SK-N-SH (cell line): ENCODE results near the gene TCF7L2. TPM values are rescaled to one million over a fixed set of nuclear protein-coding genes. Genes with fewer than 3 reads are reported as not detected.

Source experiments
- CTCF ChIA-PET: fragments of 300-600, 350-600 bp; formaldehyde crosslinking; extraction: SDS; loops from one replicate; lab custom pipeline; 2021; lab: Yijun Ruan, JAX
- POLR2A ChIA-PET: fragments of 350-600 bp; sonication (Branson Sonifier 250); formaldehyde crosslinking; extraction: SDS; loops from one replicate; lab custom pipeline; 2020; ENCODE audit warnings: antibody characterized with exemption, inconsistent platforms; lab: Yijun Ruan, JAX
- DNase-seq: peaks from one replicate; pipeline ENCODE4 v3.0.0; 2012
- H2AFZ ChIP-seq: fragments of 200-600 bp; sonication (generic); 2 replicates; pipeline ENCODE4 v1.8.1; 2016; ENCODE audit warnings: antibody characterized with exemption, mild to moderate bottlenecking, low read depth
- H3F3A ChIP-seq: fragments of 200-600 bp; sonication (generic); replicated peaks from 2 replicates; pipeline ENCODE3; 2016; ENCODE audit warnings: antibody characterized with exemption, mild to moderate bottlenecking; ENCODE audit not compliant: insufficient read depth
- H3K27ac ChIP-seq, 2 experiments: fragments of 200-500 bp in 1 of 2; fragments of 200-600 bp in 1 of 2; sonication (Bioruptor generic) in 1 of 2; sonication (generic), shearing (Covaris generic) in 1 of 2; 2 replicates each; pipeline versions ENCODE4 v1.5.1 to v1.6.1; 2014 to 2016; ENCODE audit warnings: low read depth in 2 of 2, inconsistent platforms in 1 of 2, low read length in 1 of 2, mild to moderate bottlenecking in 1 of 2, mixed read lengths in 1 of 2
- H3K27me3 ChIP-seq: fragments of 200-600 bp; sonication (generic), shearing (Covaris generic); 2 replicates; pipeline ENCODE4 v1.6.1; 2016; ENCODE audit warnings: mixed run types; ENCODE audit not compliant: insufficient read depth
- H3K36me3 ChIP-seq, 2 experiments: fragments of 200-500 bp in 1 of 2; fragments of 200-600 bp in 1 of 2; sonication (Bioruptor generic) in 1 of 2; sonication (generic) in 1 of 2; replicated peaks in 1 of 2; 2 replicates each; pipeline versions ENCODE3 to v1.5.1; 2014 to 2016; ENCODE audit warnings: low read length in 1 of 2, mild to moderate bottlenecking in 1 of 2; ENCODE audit not compliant: insufficient read depth in 2 of 2, control insufficient read depth in 1 of 2
- H3K4me1 ChIP-seq, 2 experiments: fragments of 200-500 bp in 1 of 2; fragments of 200-600 bp in 1 of 2; sonication (Bioruptor generic) in 1 of 2; sonication (generic), shearing (Covaris generic) in 1 of 2; 2 replicates each; pipeline versions ENCODE4 v1.5.1 to v1.6.1; 2014 to 2016; ENCODE audit warnings: low read depth in 1 of 2, low read length in 1 of 2, mixed run types in 1 of 2; ENCODE audit not compliant: insufficient read depth in 2 of 2, control insufficient read depth in 1 of 2
- H3K4me2 ChIP-seq: fragments of 200-600 bp; sonication (generic), shearing (Covaris generic); 2 replicates; pipeline ENCODE4 v1.6.1; 2017; ENCODE audit warnings: mixed run types
- H3K4me3 ChIP-seq, 2 experiments: fragments of 200-500 bp in 1 of 2; fragments of 200-600 bp in 1 of 2; sonication (Bioruptor generic) in 1 of 2; sonication (generic), shearing (Covaris generic) in 1 of 2; 2 replicates each; pipeline versions ENCODE4 v1.5.1 to v1.8.1; 2014 to 2016; ENCODE audit warnings: low read depth in 2 of 2, inconsistent platforms in 1 of 2, low read length in 1 of 2, mild to moderate bottlenecking in 1 of 2, mixed read lengths in 1 of 2, moderate library complexity in 1 of 2
- H3K79me2 ChIP-seq: fragments of 200-600 bp; sonication (generic); 2 replicates; pipeline ENCODE4 v1.8.1; 2017; ENCODE audit warnings: mild to moderate bottlenecking; ENCODE audit not compliant: insufficient read depth
- H3K9ac ChIP-seq: fragments of 200-600 bp; sonication (generic); 2 replicates; pipeline ENCODE4 v1.6.1; 2017; ENCODE audit warnings: mixed run types
- H3K9me2 ChIP-seq: fragments of 200-600 bp; sonication (generic); 2 replicates; pipeline ENCODE4 v1.6.1; 2017; ENCODE audit warnings: mixed run types
- H3K9me3 ChIP-seq: fragments of 200-600 bp; sonication (generic); 2 replicates; pipeline ENCODE4 v1.6.1; 2017; ENCODE audit warnings: mixed run types, mild to moderate bottlenecking, moderate library complexity
- H4K20me1 ChIP-seq: fragments of 200-600 bp; sonication (generic); 2 replicates; pipeline ENCODE4 v1.6.1; 2017; ENCODE audit warnings: mild to moderate bottlenecking, mixed run types; ENCODE audit not compliant: insufficient read depth
- CHD2 ChIP-seq: fragments of 150-350 bp; IDR thresholded peaks from 2 replicates; pipeline ENCODE4 v1.6.1; 2018; ENCODE audit warnings: low read length; ENCODE audit not compliant: partially characterized antibody
- CTCF ChIP-seq: fragments of 200-600 bp; sonication (generic); IDR thresholded peaks from 2 replicates; pipeline ENCODE4 v1.6.1; 2017; ENCODE audit warnings: antibody characterized with exemption, mild to moderate bottlenecking, moderate library complexity
- EP300 ChIP-seq, 2 experiments: IDR thresholded peaks; 2 replicates each; pipeline versions ENCODE4 v1.4.0 to v1.6.1; 2012; ENCODE audit warnings: borderline replicate concordance in 1 of 2, low read depth in 1 of 2, low read length in 1 of 2
- EZH2phosphoT487 ChIP-seq: fragments of 200-600 bp; sonication (generic); IDR thresholded peaks from 2 replicates; pipeline ENCODE4 v1.6.1; 2017; ENCODE audit warnings: low read depth, mixed run types, mild to moderate bottlenecking, antibody characterized with exemption, moderate library complexity, borderline replicate concordance
- FOSL2 ChIP-seq: IDR thresholded peaks from 2 replicates; pipeline ENCODE4 v1.4.0; 2012; ENCODE audit warnings: low read depth, mild to moderate bottlenecking, moderate library complexity, borderline replicate concordance
- FOXJ3 ChIP-seq: sonication (generic); formaldehyde crosslinking; IDR thresholded peaks from 2 replicates; pipeline ENCODE4 v1.5.1; 2020; ENCODE audit warnings: mild to moderate bottlenecking, missing genetic modification reagents
- GATA2 ChIP-seq: sonication (generic); formaldehyde crosslinking; IDR thresholded peaks from 2 replicates; pipeline ENCODE4 v1.5.0; 2020; ENCODE audit warnings: mild to moderate bottlenecking, missing genetic modification reagents
- IRF3 ChIP-seq: fragments of 150-350 bp; IDR thresholded peaks from 2 replicates; pipeline ENCODE4 v1.6.1; 2016; ENCODE audit warnings: mild to moderate bottlenecking, low read depth, low read length
- JUND ChIP-seq: IDR thresholded peaks from 2 replicates; pipeline ENCODE4 v1.4.0; 2012
- NFIC ChIP-seq: IDR thresholded peaks from 2 replicates; pipeline ENCODE4 v1.4.0; 2012; ENCODE audit warnings: borderline replicate concordance
- NRF1 ChIP-seq: IDR thresholded peaks from 2 replicates; pipeline ENCODE4 v1.6.1; 2012; ENCODE audit warnings: low read depth, mild to moderate bottlenecking, low read length
- POLR2AphosphoS5 ChIP-seq: IDR thresholded peaks from 2 replicates; pipeline ENCODE4 v1.6.1; 2012; ENCODE audit warnings: low read depth, low read length
- RAD21 ChIP-seq: IDR thresholded peaks from 2 replicates; pipeline ENCODE4 v1.6.1; 2012; ENCODE audit warnings: mild to moderate bottlenecking, low read length
- RFX5 ChIP-seq: IDR thresholded peaks from 2 replicates; pipeline ENCODE4 v1.6.1; 2012; ENCODE audit warnings: mild to moderate bottlenecking, improper control_type of control experiment, low read length
- RXRA ChIP-seq: IDR thresholded peaks from 2 replicates; pipeline ENCODE4 v1.4.0; 2012; ENCODE audit warnings: low read depth, mild to moderate bottlenecking, borderline replicate concordance
- SIN3A ChIP-seq: IDR thresholded peaks from 2 replicates; pipeline ENCODE4 v1.6.1; 2012; ENCODE audit warnings: low read depth, mild to moderate bottlenecking, low read length, moderate library complexity, borderline replicate concordance
- SMC3 ChIP-seq: IDR thresholded peaks from 2 replicates; pipeline ENCODE4 v1.6.1; 2012; ENCODE audit warnings: low read depth, low read length, improper control_type of control experiment
- TCF12 ChIP-seq: IDR thresholded peaks from 2 replicates; pipeline ENCODE4 v1.4.0; 2012
- USF1 ChIP-seq: IDR thresholded peaks from 2 replicates; pipeline ENCODE4 v1.4.0; 2012; ENCODE audit warnings: low read depth, borderline replicate concordance
- ZBTB33 ChIP-seq: IDR thresholded peaks from 2 replicates; pipeline ENCODE4 v1.4.0; 2012; ENCODE audit warnings: low read depth, borderline replicate concordance
- WGBS: methylation state at CpG from one replicate; pipeline ENCODE4 v1.1.6; 2017; ENCODE audit warnings: low lambda C conversion rate; 5-methylcytosine and 5-hydroxymethylcytosine counted together
- polyA plus RNA-seq, 3 experiments: library from polyadenylated mRNA; depleted of rRNA; stranded (reverse); fragments of >200 nt; gene quantifications; 2 replicates each; pipeline ENCODE4 v1.2.3, GENCODE V29; 2012

Gene TCF7L2
- polyA plus RNA-seq, 1 of the 3 experiments (the other 2 are of a cell fraction): 10.2 TPM

GRCh38 chr10:113017376-113017775 lies 67.3 kb downstream of the TCF7L2 start:
- H4K20me1 ChIP-seq: peaks cover 43% of the 10 kb centered on the region
- no peaks in the 10 kb centered on the region for H3K9me3 ChIP-seq

More at GRCh38 chr10:113017376-113017775, 67.3 kb downstream of the TCF7L2 start:
- H3K36me3 ChIP-seq: no peaks in the 10 kb centered on the region
- POLR2A ChIA-PET: no interaction called here
- no peak overlapping the region for H3K27ac ChIP-seq
- no peak for DNase-seq
- TF ChIP-seq ZBTB33 (no peak), CHD2 (no peak), CTCF (no peak), SMC3 (no peak), EZH2phosphoT487 (no peak), NRF1 (no peak), IRF3 (no peak), NFIC (no peak), JUND (no peak), RFX5 (no peak), EP300 (IDR thresholded peaks at IDR 0.05; ENCODE audit: borderline replicate concordance in 1 of 2, low read depth in 1 of 2, low read length in 1 of 2) (no peak), FOXJ3 (CRISPR knock-in tag) (no peak), RAD21 (no peak), GATA2 (CRISPR knock-in tag) (no peak), POLR2AphosphoS5 (no peak), FOSL2 (no peak), USF1 (no peak), SIN3A (no peak), TCF12 (no peak), RXRA (no peak)
- TF ChIP-seq, all 33 proteins: peak for 0
- 70% methylated on average over 3 of the region's 5 CpGs for WGBS
- Histone ChIP-seq H3K9ac (no peak overlapping the region), H3K4me1 (peaks cover 0 to 8% of the 10 kb centered on the region in 2 experiments; a peak in 1 of 4 replicates), H3F3A (peaks cover 3% of the 10 kb centered on the region), H3K4me2 (no peak overlapping the region), H3K79me2 (peaks cover 54% of the 10 kb centered on the region), H3K9me2 (no peaks in the 10 kb centered on the region), H3K4me3 (no peak overlapping the region), H2AFZ (no peak overlapping the region), H3K27me3 (no peaks in the 10 kb centered on the region)
- CTCF ChIA-PET: interaction anchor here (0.7 kb wide), 1 partner anchor 20 kb away, joined by 3 read pairs; no protein-coding TSS in a partner anchor
